Measurements from ENCODE around the gene CUL5.
A peak's percentile ranks its signal among the peaks of the same experiment; 100 is the strongest.

The CUL5 gene

GRCh38 chr11:108111126-108111525 is 102.4 kb downstream of the CUL5 start:
- Histone ChIP-seq H3K36me3 (replicated peaks in 1 of 2; ENCODE audit: control insufficient read depth in 2 of 2, insufficient read depth in 2 of 2, low read length in 2 of 2) (peaks cover 0 to 28% of the 10 kb centered on the region in 2 donors), H4K8ac (ENCODE audit: low read depth, low read length) (no peak overlapping the region), H2AK5ac (ENCODE audit: low read depth, low read length) (no peak overlapping the region), H3K4me2 (ENCODE audit: insufficient read depth, low read length, poor library complexity, severe bottlenecking) (no peak overlapping the region), H3K27me3 (ENCODE audit: control insufficient read depth in 3 of 3, insufficient read depth in 3 of 3, low read depth in 1 of 3, low read length in 3 of 3) (no peaks in the 10 kb centered on the region), H2BK15ac (ENCODE audit: low read length) (no peak overlapping the region), H4K91ac (ENCODE audit: low read depth, low read length, poor library complexity) (no peak overlapping the region), H3K4me1 (ENCODE audit: control insufficient read depth in 2 of 2, insufficient read depth in 1 of 2, low read depth in 1 of 2, low read length in 2 of 2) (peaks cover 6 to 9% of the 10 kb centered on the region in 2 donors), H3K9ac (ENCODE audit: low read depth, low read length, poor library complexity) (no peak overlapping the region), H3K9me3 (replicated peaks in 1 of 2; ENCODE audit: control insufficient read depth in 2 of 2, insufficient read depth in 1 of 2, low read depth in 1 of 2, low read length in 2 of 2) (no peaks in the 10 kb centered on the region), H3K4me3 (ENCODE audit: low read length in 2 of 2) (no peak overlapping the region), H3K23ac (ENCODE audit: low read depth, low read length, poor library complexity) (no peak overlapping the region), H3K79me1 (ENCODE audit: low read depth, low read length) (no peaks in the 10 kb centered on the region), H2BK12ac (ENCODE audit: low read length) (no peak overlapping the region), H3K4ac (ENCODE audit: low read length) (no peak overlapping the region), H2BK5ac (ENCODE audit: low read length) (no peak overlapping the region), H3K27ac (replicated peaks; ENCODE audit: low read length) (no peak overlapping the region), H2BK120ac (ENCODE audit: low read depth, low read length) (no peak overlapping the region), H2AFZ (ENCODE audit: low read length) (no peak overlapping the region), H3K18ac (ENCODE audit: low read length) (no peak overlapping the region), H3K14ac (ENCODE audit: low read length) (no peak overlapping the region)
- DNase-seq (ENCODE audit: low spot score), result no peak
- WGBS, 2 donors (ENCODE audit: extremely low coverage in 2 of 2, insufficient read length in 2 of 2, insufficient replicate concordance in 1 of 2), result no CpG with 5 or more reads among the region's 4 CpGs

GRCh38 chr11:108112057-108112456 is 103.4 kb downstream of the CUL5 start:
- Histone ChIP-seq H3K36me3 (replicated peaks in 1 of 2; ENCODE audit: control insufficient read depth in 2 of 2, insufficient read depth in 2 of 2, low read length in 2 of 2) (peaks cover 0 to 20% of the 10 kb centered on the region in 2 donors), H3K9me3 (replicated peaks in 1 of 2; ENCODE audit: control insufficient read depth in 2 of 2, insufficient read depth in 1 of 2, low read depth in 1 of 2, low read length in 2 of 2) (no peaks in the 10 kb centered on the region), H3K18ac (ENCODE audit: low read length) (no peak overlapping the region), H3K4me2 (ENCODE audit: insufficient read depth, low read length, poor library complexity, severe bottlenecking) (no peak overlapping the region), H2BK5ac (ENCODE audit: low read length) (no peak overlapping the region), H3K27me3 (ENCODE audit: control insufficient read depth in 3 of 3, insufficient read depth in 3 of 3, low read depth in 1 of 3, low read length in 3 of 3) (no peaks in the 10 kb centered on the region), H4K8ac (ENCODE audit: low read depth, low read length) (no peak overlapping the region), H3K27ac (replicated peaks; ENCODE audit: low read length) (no peak overlapping the region), H2BK15ac (ENCODE audit: low read length) (no peak overlapping the region), H2AFZ (ENCODE audit: low read length) (no peak overlapping the region), H3K79me1 (ENCODE audit: low read depth, low read length) (no peaks in the 10 kb centered on the region), H3K14ac (ENCODE audit: low read length) (no peak overlapping the region), H3K4ac (ENCODE audit: low read length) (no peak overlapping the region), H2BK12ac (ENCODE audit: low read length) (no peak overlapping the region), H4K91ac (ENCODE audit: low read depth, low read length, poor library complexity) (no peak overlapping the region), H3K23ac (ENCODE audit: low read depth, low read length, poor library complexity) (no peak overlapping the region), H2AK5ac (ENCODE audit: low read depth, low read length) (no peak overlapping the region), H3K4me3 (ENCODE audit: low read length in 2 of 2) (no peak overlapping the region), H3K4me1 (ENCODE audit: control insufficient read depth in 2 of 2, insufficient read depth in 1 of 2, low read depth in 1 of 2, low read length in 2 of 2) (peaks cover 7 to 9% of the 10 kb centered on the region in 2 donors), H3K9ac (ENCODE audit: low read depth, low read length, poor library complexity) (no peak overlapping the region), H2BK120ac (ENCODE audit: low read depth, low read length) (no peak overlapping the region)
- no CpG with 5 or more reads among the region's 2 CpGs for WGBS, 2 donors (ENCODE audit: extremely low coverage in 2 of 2, insufficient read length in 2 of 2, insufficient replicate concordance in 1 of 2)
- no peak for DNase-seq (ENCODE audit: low spot score)

GRCh38 chr11:108115500-108116140 is 106.9 kb downstream of the CUL5 start:
- H3K27me3 ChIP-seq (ENCODE audit: control insufficient read depth in 3 of 3, insufficient read depth in 3 of 3, low read depth in 1 of 3, low read length in 3 of 3), result no peaks in the 10 kb centered on the region
- no peak overlapping the region for H2BK5ac ChIP-seq (ENCODE audit: low read length)
- H3K4me2 ChIP-seq (ENCODE audit: insufficient read depth, low read length, poor library complexity, severe bottlenecking), result no peak overlapping the region
- H3K27ac ChIP-seq (replicated peaks; ENCODE audit: low read length), result no peak overlapping the region
- H3K79me1 ChIP-seq (ENCODE audit: low read depth, low read length), result no peaks in the 10 kb centered on the region
- H2BK12ac ChIP-seq (ENCODE audit: low read length), result no peak overlapping the region
- no CpG with 5 or more reads among the region's 5 CpGs for WGBS, 2 donors (ENCODE audit: extremely low coverage in 2 of 2, insufficient read length in 2 of 2, insufficient replicate concordance in 1 of 2)
- peak; percentile 26 for DNase-seq (ENCODE audit: low spot score)
- H3K4me1 ChIP-seq (ENCODE audit: control insufficient read depth in 2 of 2, insufficient read depth in 1 of 2, low read depth in 1 of 2, low read length in 2 of 2), result peaks cover 7 to 9% of the 10 kb centered on the region in 2 donors
- no peak overlapping the region for H2AK5ac ChIP-seq (ENCODE audit: low read depth, low read length)
- H3K4me3 ChIP-seq (ENCODE audit: low read length in 2 of 2), result no peak overlapping the region
- no peak overlapping the region for H3K4ac ChIP-seq (ENCODE audit: low read length)
- no peak overlapping the region for H4K8ac ChIP-seq (ENCODE audit: low read depth, low read length)
- no peak overlapping the region for H2BK120ac ChIP-seq (ENCODE audit: low read depth, low read length)
- no peaks in the 10 kb centered on the region for H3K9me3 ChIP-seq (replicated peaks in 1 of 2; ENCODE audit: control insufficient read depth in 2 of 2, insufficient read depth in 1 of 2, low read depth in 1 of 2, low read length in 2 of 2)
- H3K14ac ChIP-seq (ENCODE audit: low read length), result no peak overlapping the region
- H3K23ac ChIP-seq (ENCODE audit: low read depth, low read length, poor library complexity), result no peak overlapping the region
- no peak overlapping the region for H3K9ac ChIP-seq (ENCODE audit: low read depth, low read length, poor library complexity)
- H4K91ac ChIP-seq (ENCODE audit: low read depth, low read length, poor library complexity), result no peak overlapping the region
- H3K36me3 ChIP-seq (replicated peaks in 1 of 2; ENCODE audit: control insufficient read depth in 2 of 2, insufficient read depth in 2 of 2, low read length in 2 of 2), result peaks cover 0 to 8% of the 10 kb centered on the region in 2 donors
- no peak overlapping the region for H2BK15ac ChIP-seq (ENCODE audit: low read length)
- H2AFZ ChIP-seq (ENCODE audit: low read length), result no peak overlapping the region
- no peak overlapping the region for H3K18ac ChIP-seq (ENCODE audit: low read length)

- Histone ChIP-seq H3K27ac (replicated peaks; ENCODE audit: low read length) (no peak overlapping the region), H4K91ac (ENCODE audit: low read depth, low read length, poor library complexity) (no peak overlapping the region), H3K4me3 (ENCODE audit: low read length in 2 of 2) (no peak overlapping the region), H2AFZ (ENCODE audit: low read length) (no peak overlapping the region), H4K8ac (ENCODE audit: low read depth, low read length) (no peak overlapping the region), H3K14ac (ENCODE audit: low read length) (no peak overlapping the region), H2BK15ac (ENCODE audit: low read length) (no peak overlapping the region), H3K9ac (ENCODE audit: low read depth, low read length, poor library complexity) (no peak overlapping the region), H2AK5ac (ENCODE audit: low read depth, low read length) (no peak overlapping the region), H3K36me3 (replicated peaks in 1 of 2; ENCODE audit: control insufficient read depth in 2 of 2, insufficient read depth in 2 of 2, low read length in 2 of 2) (no peaks in the 10 kb centered on the region), H3K79me1 (ENCODE audit: low read depth, low read length) (no peaks in the 10 kb centered on the region), H3K23ac (ENCODE audit: low read depth, low read length, poor library complexity) (no peak overlapping the region), H3K27me3 (ENCODE audit: control insufficient read depth in 3 of 3, insufficient read depth in 3 of 3, low read depth in 1 of 3, low read length in 3 of 3) (peaks cover 0 to 5% (median 0%) of the 10 kb centered on the region in 3 experiments), H3K18ac (ENCODE audit: low read length) (no peak overlapping the region), H2BK5ac (ENCODE audit: low read length) (no peak overlapping the region), H3K9me3 (replicated peaks in 1 of 2; ENCODE audit: control insufficient read depth in 2 of 2, insufficient read depth in 1 of 2, low read depth in 1 of 2, low read length in 2 of 2) (no peaks in the 10 kb centered on the region), H3K4ac (ENCODE audit: low read length) (no peak overlapping the region), H2BK12ac (ENCODE audit: low read length) (no peak overlapping the region), H3K4me1 (ENCODE audit: control insufficient read depth in 2 of 2, insufficient read depth in 1 of 2, low read depth in 1 of 2, low read length in 2 of 2) (peaks cover 10 to 13% of the 10 kb centered on the region in 2 donors), H3K4me2 (ENCODE audit: insufficient read depth, low read length, poor library complexity, severe bottlenecking) (no peak overlapping the region), H2BK120ac (ENCODE audit: low read depth, low read length) (no peak overlapping the region)
- DNase-seq (ENCODE audit: low spot score), result no peak
Measured at GRCh38 chr11:108117746-108118371, 109.2 kb downstream of the CUL5 start.

All from neuronal stem cell (in vitro differentiated cells).